GM18861 (cell line): ENCODE data around the gene ZRSR2.
"Not testable (repeated sequence)": the region's sequence is repeated elsewhere in the genome, so short reads cannot be mapped to it uniquely, and the experiment has no call there.

ENCODE experiments used
- ATAC-seq: cut with Tn5 transposase; IDR thresholded peaks from one replicate; pipeline ENCODE4 v1.9.1; 2021; ENCODE audit not compliant: unreplicated experiment

The ZRSR2 gene

DNA sequence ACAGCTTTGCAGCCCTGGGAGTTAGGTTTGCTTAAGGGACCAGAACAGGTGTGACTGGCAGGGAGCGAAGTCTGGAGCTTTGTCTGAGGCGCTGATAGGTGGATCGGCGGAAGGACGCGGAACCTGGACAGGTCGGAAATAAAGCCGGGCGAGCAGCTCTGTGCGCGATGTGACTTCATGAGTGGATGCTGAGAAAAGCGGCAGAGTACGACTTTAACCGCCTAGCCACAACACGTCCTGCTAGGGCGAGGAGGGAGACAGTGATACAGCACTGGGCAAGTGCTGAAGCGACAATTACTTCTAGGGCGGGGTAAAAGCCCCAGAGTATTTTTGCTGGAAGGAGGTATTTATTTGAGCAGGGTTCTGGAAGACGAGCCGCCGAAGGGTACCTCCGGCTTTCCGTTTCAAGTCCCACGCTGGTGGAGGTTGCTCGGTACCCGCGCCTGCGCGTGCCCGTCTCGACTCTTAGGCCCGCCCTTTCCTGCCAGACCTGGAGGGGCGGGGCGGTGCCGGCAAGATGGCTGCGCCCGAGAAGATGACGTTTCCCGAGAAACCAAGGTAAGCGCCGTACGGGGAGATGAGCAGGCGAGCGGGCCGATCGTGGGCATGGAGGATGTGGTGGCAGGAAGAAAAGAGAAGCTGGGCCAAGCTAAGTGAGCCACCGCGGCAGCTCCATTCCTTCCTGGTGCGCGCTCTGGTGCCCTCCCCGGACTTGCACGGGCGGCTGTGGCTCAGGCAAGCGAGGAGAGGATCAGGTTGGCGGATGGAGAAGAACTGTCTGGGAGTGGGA lies at the start of gene ZRSR2:
Gene ZRSR2, plus strand, starts transcription at position 506 of the 790 bp plus-strand sequence. Its CDS starts 12 bp downstream, at position 518.
- ATAC-seq: peak; percentile 92

DNA sequence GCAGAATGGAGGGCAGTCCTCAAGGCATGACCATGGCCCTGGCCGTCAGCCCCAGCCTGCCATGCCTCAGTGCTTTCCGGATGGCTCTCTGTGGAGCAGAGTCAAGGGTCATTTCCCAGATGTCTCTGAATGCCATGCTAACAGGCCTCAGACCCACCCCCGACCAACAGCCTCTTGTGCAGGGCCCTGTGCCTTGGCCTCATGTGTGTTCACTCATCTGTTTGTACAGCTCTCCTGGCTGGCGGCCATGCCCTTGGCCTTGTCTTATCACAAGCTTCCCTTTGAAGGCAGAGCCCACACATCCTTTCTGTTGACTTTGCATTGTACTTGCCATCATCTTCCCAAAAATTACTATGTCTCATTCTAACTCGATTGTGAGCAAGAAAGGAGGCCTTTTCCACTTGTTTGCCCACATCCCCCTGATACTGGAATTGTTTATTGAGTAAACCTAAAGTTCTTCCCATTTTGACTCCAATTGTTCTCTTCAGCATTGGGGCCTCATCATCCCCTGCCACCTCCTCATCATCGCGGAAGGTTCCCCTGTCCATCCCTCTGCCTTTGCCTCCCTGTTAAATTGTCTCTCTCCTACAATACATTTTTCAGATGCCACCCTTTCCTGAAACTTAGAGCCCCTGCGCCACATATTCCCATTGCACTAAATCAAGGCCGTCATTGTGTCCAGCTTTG lies 46.0 kb upstream of the ZRSR2 start:
- ATAC-seq: no peak

DNA sequence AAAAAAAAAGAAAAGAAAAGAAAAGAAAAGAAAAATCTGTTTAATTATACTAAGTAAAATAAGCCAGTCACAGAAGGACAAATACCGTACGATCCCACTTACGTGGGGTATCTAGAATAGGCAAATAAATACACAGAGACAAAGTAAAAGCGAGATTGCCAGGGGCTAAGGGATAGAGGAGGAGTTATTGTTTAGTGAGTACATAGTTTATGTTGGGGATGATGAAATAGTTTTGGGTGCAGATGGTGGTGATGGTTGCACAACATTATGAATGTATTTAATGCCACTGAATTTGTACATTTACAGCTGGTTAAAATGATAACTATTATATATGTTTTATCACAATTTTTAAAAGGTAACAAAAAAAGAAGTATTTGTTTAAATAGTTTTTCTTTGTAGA lies 45.1 kb upstream of the ZRSR2 start:
- no peak for ATAC-seq

DNA sequence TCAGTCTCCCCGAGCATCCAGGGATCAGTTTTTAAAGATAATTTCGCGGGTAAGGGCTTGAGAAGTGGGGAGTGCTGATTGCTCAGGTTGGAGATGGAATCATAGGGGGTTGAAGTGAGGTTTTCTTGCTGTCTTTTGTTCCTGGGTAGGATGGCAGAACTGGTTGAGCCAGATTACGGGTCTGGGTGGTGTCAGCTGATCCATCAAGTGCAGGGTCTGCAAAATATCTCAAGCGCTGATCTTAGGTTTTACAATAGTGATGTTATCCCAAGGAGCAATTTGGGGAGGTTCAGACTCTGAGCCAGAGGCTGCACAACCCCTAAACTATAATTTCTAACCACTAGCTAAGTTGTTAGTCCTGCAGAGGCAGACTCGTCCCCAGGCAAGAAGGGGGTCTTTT lies 43.6 kb upstream of the ZRSR2 start:
- not testable (repeated sequence) for ATAC-seq

DNA sequence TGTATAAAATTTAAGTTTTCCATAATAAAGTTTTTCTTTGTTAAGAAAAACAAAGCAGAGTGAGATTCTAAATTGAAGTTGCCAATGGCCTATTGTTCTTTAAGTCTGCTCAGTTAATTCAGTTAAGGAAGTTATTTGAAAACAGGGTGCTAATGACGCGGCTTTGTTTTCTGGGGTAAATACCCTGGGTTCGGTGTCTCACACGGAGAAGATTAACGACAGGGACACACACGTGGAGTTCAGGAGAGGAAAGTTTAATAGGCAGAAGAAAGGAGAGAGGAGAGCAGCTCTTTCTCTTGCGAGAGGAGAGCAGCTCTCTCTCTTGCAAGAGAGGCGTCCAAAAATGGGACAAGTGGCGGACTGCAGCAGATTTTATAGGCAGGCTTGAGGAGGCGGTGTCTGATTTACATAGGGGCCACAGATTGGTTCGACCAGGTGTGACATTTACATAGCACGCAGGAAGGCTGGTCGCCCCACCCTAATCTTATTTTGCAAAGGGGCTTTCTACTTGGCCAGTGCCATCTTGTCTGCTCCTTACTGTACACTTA lies 42.6 kb upstream of the ZRSR2 start:
- ATAC-seq: no peak

DNA sequence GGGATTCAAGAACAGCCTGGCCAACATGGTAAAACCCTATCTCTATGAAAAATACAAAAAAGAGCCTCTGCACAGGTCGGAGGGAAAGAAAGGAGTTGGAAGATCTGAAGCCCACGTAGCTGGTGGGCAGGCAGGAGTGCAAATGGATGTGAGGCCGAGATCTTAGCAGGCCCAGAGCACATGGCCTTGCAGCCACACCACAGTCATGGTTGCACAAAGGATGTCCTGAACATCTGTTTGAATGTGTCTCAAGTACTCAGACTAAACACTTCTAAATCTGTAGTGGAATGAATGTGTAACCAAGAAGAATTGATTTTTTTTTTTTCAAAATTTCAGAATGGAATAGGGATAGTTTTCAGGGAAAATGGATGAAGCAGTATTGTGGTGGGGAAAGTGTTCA lies 41.4 kb upstream of the ZRSR2 start:
- no peak for ATAC-seq

GRCh38 chrX:15749642-15750610 lies 40.4 kb upstream of the ZRSR2 start:
- peak; percentile 95 for ATAC-seq

- ATAC-seq: no peak
Observed at GRCh38 chrX:15750611-15751154, 39.6 kb upstream of the ZRSR2 start.

GRCh38 chrX:15751155-15751819 lies 39.0 kb upstream of the ZRSR2 start:
- ATAC-seq: no peak

- ATAC-seq: no peak
Observed at GRCh38 chrX:15755091-15755490, 35.2 kb upstream of the ZRSR2 start.

GRCh38 chrX:15758140-15758539 lies 32.1 kb upstream of the ZRSR2 start:
- ATAC-seq: no peak

- ATAC-seq: not testable (repeated sequence)
Observed at GRCh38 chrX:15759886-15760285, 30.4 kb upstream of the ZRSR2 start.

DNA sequence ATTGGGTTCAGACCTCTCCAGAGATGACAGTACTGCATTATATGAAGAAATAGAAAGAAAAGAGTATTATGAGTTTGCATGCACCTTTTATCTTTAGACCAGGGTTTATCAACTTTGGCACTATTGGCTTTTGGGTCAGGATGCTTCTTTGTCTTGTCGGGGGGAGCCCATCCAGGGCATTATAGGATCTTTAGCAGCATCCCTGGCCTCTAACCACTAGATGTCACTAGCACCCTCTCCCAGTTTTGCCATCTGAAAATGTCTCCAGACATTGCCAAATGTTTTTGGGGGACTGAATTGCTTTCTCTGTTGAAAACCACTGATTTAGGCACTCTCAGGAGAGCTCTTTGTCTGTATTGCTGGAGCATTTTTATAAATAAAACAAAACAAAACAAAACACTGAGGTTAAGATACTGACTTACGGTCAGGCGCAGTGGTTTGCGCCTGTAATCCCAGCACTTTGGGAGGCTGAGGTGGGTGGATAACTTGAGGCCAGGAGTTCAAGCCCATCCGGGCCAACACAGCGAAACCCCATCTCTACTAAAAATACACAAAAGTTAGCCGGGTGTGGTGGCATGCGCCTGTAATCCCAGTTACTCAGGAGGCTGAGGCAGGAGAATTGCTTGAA lies 28.6 kb upstream of the ZRSR2 start:
- no peak for ATAC-seq

- ATAC-seq: no peak
Observed at GRCh38 chrX:15769300-15769954, 20.9 kb upstream of the ZRSR2 start.

GRCh38 chrX:15781961-15782699 lies 8.2 kb upstream of the ZRSR2 start:
- ATAC-seq: peak; percentile 73

- no peak for ATAC-seq
Observed at GRCh38 chrX:15785176-15785750, 5.0 kb upstream of the ZRSR2 start.

GRCh38 chrX:15786915-15787314 lies 3.4 kb upstream of the ZRSR2 start:
- no peak for ATAC-seq

DNA sequence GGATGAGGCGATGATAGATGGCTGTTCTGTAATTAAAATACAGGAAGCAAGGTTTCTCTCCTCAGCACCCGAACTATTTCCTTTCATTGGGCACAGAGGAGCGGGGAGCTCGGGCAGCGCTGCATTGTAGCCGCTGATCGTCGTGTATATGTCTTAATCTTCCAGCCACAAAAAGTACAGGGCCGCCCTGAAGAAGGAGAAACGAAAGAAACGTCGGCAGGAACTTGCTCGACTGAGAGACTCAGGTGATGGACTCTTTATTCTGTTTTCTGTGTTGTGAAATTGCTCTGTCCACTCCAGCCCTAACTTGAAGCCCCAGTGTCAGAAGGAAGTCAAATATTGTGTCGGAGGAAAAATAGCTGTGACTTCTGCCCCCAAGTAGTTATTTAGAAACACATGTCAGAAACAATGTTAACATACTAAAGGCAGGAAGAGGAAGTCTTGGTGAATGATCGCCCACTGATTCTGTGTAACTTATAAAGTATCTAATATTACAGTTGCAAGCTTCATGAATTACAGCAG lies 546 bp downstream of the ZRSR2 start:
- ATAC-seq: peak; percentile 21
